DND-41 (cell line): ENCODE results near the gene OPTC.

Experiments
- ATAC-seq: fragments of 200-7000 bp; cut with Tn5 transposase; 3 replicates; pipeline ENCODE4 v1.9.1; 2021; ENCODE audit warnings: low read depth; ENCODE audit not compliant: insufficient read depth
- DNase-seq: peaks from one replicate; pipeline ENCODE4 v3.0.0-alpha.2; 2020
- H2AFZ ChIP-seq: 2 replicates; pipeline ENCODE4 v1.6.0; 2012; ENCODE audit warnings: low read depth, low read length
- H3K27ac ChIP-seq: 2 replicates; pipeline ENCODE4 v1.5.1; 2012; ENCODE audit warnings: low read length, inconsistent platforms
- H3K27me3 ChIP-seq: fragments of 200-600 bp; sonication (generic); 2 replicates; pipeline ENCODE4 v1.6.0; 2012; ENCODE audit warnings: low read length, mild to moderate bottlenecking, inconsistent platforms; ENCODE audit not compliant: insufficient read depth, poor library complexity
- H3K36me3 ChIP-seq: 2 replicates; pipeline ENCODE4 v1.5.1; 2012; ENCODE audit warnings: low read length, inconsistent platforms; ENCODE audit not compliant: insufficient read depth
- H3K4me1 ChIP-seq: 2 replicates; pipeline ENCODE4 v1.5.1; 2012; ENCODE audit warnings: mild to moderate bottlenecking, low read length; ENCODE audit not compliant: insufficient read depth
- H3K4me2 ChIP-seq: 2 replicates; pipeline ENCODE4 v1.6.0; 2012; ENCODE audit warnings: mild to moderate bottlenecking, moderate library complexity, low read length, inconsistent platforms; ENCODE audit not compliant: insufficient read depth
- H3K4me3 ChIP-seq, 2 experiments: fragments of 200-600 bp in 1 of 2; shearing (Covaris generic) in 1 of 2; 2 replicates each; pipeline ENCODE4 v1.5.1; 2012 to 2016; ENCODE audit warnings: inconsistent platforms in 2 of 2, low read length in 2 of 2, mild to moderate bottlenecking in 2 of 2, low read depth in 1 of 2, moderate library complexity in 1 of 2
- H3K79me2 ChIP-seq: 2 replicates; pipeline ENCODE4 v1.6.0; 2012; ENCODE audit warnings: low read length, inconsistent platforms; ENCODE audit not compliant: insufficient read depth
- H3K9ac ChIP-seq: 2 replicates; pipeline ENCODE4 v1.6.0; 2012; ENCODE audit warnings: low read depth, mild to moderate bottlenecking, inconsistent platforms, low read length, moderate library complexity
- H3K9me3 ChIP-seq: 2 replicates; pipeline ENCODE4 v1.5.1; 2012; ENCODE audit warnings: low read length, moderate library complexity, mild to moderate bottlenecking, inconsistent platforms; ENCODE audit not compliant: insufficient read depth, severe bottlenecking
- H4K20me1 ChIP-seq: 2 replicates; pipeline ENCODE4 v1.6.0; 2012; ENCODE audit warnings: low read length; ENCODE audit not compliant: insufficient read depth
- EZH2 ChIP-seq: IDR thresholded peaks from 3 replicates; pipeline ENCODE4 v1.6.1; 2012; ENCODE audit warnings: borderline replicate concordance, low read depth, mild to moderate bottlenecking, moderate library complexity, low read length, inconsistent platforms; ENCODE audit not compliant: severe bottlenecking
- TF ChIP-seq, protein P1 (sequence below): IDR thresholded peaks from 2 replicates; pipeline ENCODE4 v1.5.1; 2012; ENCODE audit warnings: borderline replicate concordance, low read length, moderate library complexity, mild to moderate bottlenecking; ENCODE audit not compliant: poor library complexity, severe bottlenecking; ENCODE audit errors: extremely low read depth

The OPTC gene

DNA sequence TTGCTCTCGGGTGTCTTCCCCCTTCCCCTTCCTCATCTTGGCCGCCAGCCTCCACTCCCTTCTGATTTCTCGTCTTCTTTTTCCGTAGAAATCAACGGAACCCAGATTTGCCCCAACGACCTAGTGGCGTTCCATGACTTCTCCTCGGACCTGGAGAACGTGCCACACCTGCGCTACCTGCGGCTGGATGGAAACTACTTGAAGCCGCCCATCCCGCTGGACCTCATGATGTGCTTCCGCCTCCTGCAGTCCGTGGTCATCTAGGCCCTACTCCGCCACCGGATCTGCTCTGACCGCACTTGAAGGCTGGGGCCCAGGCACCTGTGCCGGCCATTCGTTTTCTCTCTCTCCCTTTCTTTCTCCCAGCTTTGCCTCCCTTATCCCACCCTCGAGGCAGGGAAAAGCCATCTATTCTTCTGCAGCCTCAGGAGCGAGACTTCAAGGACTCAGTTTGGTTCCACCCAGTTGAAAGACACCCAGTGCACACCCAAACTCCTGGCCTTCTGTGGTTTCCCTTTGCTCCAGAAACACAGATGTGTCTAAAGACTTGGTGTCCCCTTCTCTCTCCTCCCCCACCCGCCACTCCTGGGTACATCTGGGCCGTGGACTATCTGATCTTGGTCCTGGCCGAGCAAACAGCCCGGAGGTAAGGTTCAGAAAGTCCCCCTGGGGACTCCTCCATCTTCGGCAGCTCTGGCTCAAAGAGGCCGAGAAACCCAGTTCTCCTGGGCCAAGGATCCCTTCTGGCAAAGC lies 7.2 kb upstream of the OPTC start:
- H3K9ac ChIP-seq = no peak overlapping the region
- no peak overlapping the region for H3K27ac ChIP-seq
- DNase-seq (no peak), ATAC-seq (no peak)
- H3K36me3 ChIP-seq = no peaks in the 10 kb centered on the region
- no peak overlapping the region for H3K4me3 ChIP-seq
- no peaks in the 10 kb centered on the region for H3K79me2 ChIP-seq
- H3K4me1 ChIP-seq = no peaks in the 10 kb centered on the region
- H3K9me3 ChIP-seq = no peaks in the 10 kb centered on the region
- no peak overlapping the region for H3K4me2 ChIP-seq
- H4K20me1 ChIP-seq = no peaks in the 10 kb centered on the region; the same call in 1 of the 2 replicates
- H2AFZ ChIP-seq = no peak overlapping the region
- H3K27me3 ChIP-seq = peaks cover 13% of the 10 kb centered on the region
- TF ChIP-seq, protein P1, sequence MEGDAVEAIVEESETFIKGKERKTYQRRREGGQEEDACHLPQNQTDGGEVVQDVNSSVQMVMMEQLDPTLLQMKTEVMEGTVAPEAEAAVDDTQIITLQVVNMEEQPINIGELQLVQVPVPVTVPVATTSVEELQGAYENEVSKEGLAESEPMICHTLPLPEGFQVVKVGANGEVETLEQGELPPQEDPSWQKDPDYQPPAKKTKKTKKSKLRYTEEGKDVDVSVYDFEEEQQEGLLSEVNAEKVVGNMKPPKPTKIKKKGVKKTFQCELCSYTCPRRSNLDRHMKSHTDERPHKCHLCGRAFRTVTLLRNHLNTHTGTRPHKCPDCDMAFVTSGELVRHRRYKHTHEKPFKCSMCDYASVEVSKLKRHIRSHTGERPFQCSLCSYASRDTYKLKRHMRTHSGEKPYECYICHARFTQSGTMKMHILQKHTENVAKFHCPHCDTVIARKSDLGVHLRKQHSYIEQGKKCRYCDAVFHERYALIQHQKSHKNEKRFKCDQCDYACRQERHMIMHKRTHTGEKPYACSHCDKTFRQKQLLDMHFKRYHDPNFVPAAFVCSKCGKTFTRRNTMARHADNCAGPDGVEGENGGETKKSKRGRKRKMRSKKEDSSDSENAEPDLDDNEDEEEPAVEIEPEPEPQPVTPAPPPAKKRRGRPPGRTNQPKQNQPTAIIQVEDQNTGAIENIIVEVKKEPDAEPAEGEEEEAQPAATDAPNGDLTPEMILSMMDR = no peak
- TF ChIP-seq EZH2 = no peak

DNA sequence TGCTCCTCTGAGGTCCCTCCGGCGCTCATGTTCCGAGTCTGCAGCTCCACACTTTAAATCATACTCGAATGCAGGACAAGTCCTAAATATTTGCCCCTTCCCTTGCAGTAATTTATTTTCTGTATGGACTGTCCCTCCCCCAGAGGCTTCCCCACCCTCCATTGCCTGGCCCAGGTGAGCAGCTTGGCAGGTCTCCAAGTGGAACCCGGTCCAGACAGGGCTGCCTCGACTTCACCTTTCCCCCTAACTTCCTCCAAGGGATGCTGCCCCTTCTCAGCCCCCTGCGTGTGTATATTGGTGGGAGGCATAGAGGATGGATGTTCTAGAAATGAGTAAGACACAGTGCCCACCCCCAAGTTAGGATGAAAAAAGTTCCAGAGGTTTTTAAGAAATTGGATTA lies 5.4 kb upstream of the OPTC start:
- DNase-seq (no peak), ATAC-seq (no peak)
- H3K27ac ChIP-seq = no peak overlapping the region
- no peaks in the 10 kb centered on the region for H3K9me3 ChIP-seq
- H3K27me3 ChIP-seq = peaks cover 23% of the 10 kb centered on the region
- H2AFZ ChIP-seq = no peak overlapping the region
- H3K9ac ChIP-seq = no peak overlapping the region
- H3K4me1 ChIP-seq = no peaks in the 10 kb centered on the region
- no peaks in the 10 kb centered on the region; the same call in 1 of the 2 replicates for H4K20me1 ChIP-seq
- no peaks in the 10 kb centered on the region for H3K79me2 ChIP-seq
- no peak overlapping the region for H3K4me2 ChIP-seq
- H3K4me3 ChIP-seq = no peak overlapping the region
- no peaks in the 10 kb centered on the region for H3K36me3 ChIP-seq
- no peak for TF ChIP-seq EZH2
- TF ChIP-seq, protein P1 = no peak

DNA sequence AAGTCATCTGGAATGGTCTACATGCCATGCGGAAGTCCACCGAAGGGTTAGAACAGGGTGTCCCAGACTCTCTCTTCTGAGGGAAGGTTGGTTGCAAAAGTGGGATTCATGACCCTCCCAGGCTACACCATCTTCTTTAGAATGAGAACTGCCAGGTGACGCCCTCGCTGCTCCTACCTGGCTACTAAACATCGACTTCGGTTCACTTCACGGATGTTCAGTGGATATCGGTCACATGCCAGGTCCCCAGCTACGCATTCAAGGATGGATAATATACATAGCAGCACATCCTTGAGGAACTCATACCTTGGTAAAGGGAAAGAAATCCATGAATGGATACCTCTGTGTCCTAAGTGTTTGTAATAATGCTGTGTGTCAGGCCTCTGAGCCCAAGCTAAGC lies 3.3 kb upstream of the OPTC start:
- no peaks in the 10 kb centered on the region for H3K9me3 ChIP-seq
- ATAC-seq = no peak
- no peak overlapping the region for H3K9ac ChIP-seq
- DNase-seq = no peak
- no peak overlapping the region for H3K27ac ChIP-seq
- peaks cover 25% of the 10 kb centered on the region for H3K27me3 ChIP-seq
- H3K4me2 ChIP-seq = no peak overlapping the region
- no peaks in the 10 kb centered on the region for H3K36me3 ChIP-seq
- no peaks in the 10 kb centered on the region for H3K4me1 ChIP-seq
- no peak overlapping the region for H3K4me3 ChIP-seq
- H4K20me1 ChIP-seq = no peaks in the 10 kb centered on the region; the same call in 1 of the 2 replicates
- TF ChIP-seq EZH2 = no peak
- TF ChIP-seq, protein P1 = no peak
- H3K79me2 ChIP-seq = no peaks in the 10 kb centered on the region
- no peak overlapping the region for H2AFZ ChIP-seq
